SU-DHL-6 (cell line): Measurements from ENCODE around the gene QTRT2.

Source experiments
- EZH2phosphoT487 ChIP-seq: fragments of 200-600 bp; sonication (generic), shearing (Covaris generic); conservative IDR thresholded peaks from 2 replicates; pipeline ENCODE4 v1.6.1; 2018; ENCODE audit warnings: mild to moderate bottlenecking, antibody characterized with exemption, low read length, moderate library complexity, mixed read lengths
- TF ChIP-seq, protein P1 (sequence below): fragments of 200-600 bp; sonication (generic); IDR thresholded peaks from one replicate; pipeline ENCODE4 v1.5.1; 2017; ENCODE audit warnings: antibody characterized with exemption, mild to moderate bottlenecking, low read length, moderate library complexity; ENCODE audit not compliant: insufficient read depth, poor library complexity, severe bottlenecking

DNA sequence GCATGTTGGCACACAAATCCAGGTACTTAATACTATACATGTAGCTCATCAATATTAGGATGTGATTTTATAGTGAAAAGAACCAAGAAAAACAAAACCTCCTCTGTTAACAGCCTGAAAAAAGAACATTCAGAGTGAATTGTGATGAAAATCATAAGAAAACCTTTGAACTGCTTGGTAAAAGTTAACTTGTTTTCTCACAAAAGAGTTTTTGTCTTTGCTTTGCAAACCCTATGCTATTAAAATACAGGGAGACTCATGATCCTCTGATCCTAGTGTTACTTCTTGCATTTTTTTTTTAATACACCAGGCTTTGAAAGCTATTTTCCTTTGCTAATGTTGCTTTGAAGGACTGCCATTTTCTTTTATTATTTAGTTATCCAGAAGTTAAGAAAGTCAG, 23.7 kb downstream of the QTRT2 start:
- TF ChIP-seq, protein P1, sequence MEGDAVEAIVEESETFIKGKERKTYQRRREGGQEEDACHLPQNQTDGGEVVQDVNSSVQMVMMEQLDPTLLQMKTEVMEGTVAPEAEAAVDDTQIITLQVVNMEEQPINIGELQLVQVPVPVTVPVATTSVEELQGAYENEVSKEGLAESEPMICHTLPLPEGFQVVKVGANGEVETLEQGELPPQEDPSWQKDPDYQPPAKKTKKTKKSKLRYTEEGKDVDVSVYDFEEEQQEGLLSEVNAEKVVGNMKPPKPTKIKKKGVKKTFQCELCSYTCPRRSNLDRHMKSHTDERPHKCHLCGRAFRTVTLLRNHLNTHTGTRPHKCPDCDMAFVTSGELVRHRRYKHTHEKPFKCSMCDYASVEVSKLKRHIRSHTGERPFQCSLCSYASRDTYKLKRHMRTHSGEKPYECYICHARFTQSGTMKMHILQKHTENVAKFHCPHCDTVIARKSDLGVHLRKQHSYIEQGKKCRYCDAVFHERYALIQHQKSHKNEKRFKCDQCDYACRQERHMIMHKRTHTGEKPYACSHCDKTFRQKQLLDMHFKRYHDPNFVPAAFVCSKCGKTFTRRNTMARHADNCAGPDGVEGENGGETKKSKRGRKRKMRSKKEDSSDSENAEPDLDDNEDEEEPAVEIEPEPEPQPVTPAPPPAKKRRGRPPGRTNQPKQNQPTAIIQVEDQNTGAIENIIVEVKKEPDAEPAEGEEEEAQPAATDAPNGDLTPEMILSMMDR = no peak
- TF ChIP-seq EZH2phosphoT487 = no peak
